Adrenal gland (tissue), 5 donors: ENCODE measurements around the gene TULP3.

Experiments
- CTCF ChIP-seq, 6 experiments: fragments of 450-650 bp in 4 of 6; fragments of 200-600 bp in 2 of 6; sonication (generic) in 1 of 6; IDR thresholded peaks; 1 replicate in 5 of 6; 2 replicates in 1 of 6; pipeline versions ENCODE4 v1.5.1 to v1.8.0; 2016 to 2021; ENCODE audit warnings: antibody characterized with exemption in 6 of 6, mild to moderate bottlenecking in 2 of 6, moderate library complexity in 1 of 6
- POLR2A ChIP-seq, 2 donors: fragments of 450-650 bp; IDR thresholded peaks; one replicate each; pipeline ENCODE4 v1.6.1; 2017; ENCODE audit warnings: antibody characterized with exemption in 2 of 2, mild to moderate bottlenecking in 2 of 2, moderate library complexity in 1 of 2
- donor health status: DM: no; HTN: no; CAD: no.

DNA sequence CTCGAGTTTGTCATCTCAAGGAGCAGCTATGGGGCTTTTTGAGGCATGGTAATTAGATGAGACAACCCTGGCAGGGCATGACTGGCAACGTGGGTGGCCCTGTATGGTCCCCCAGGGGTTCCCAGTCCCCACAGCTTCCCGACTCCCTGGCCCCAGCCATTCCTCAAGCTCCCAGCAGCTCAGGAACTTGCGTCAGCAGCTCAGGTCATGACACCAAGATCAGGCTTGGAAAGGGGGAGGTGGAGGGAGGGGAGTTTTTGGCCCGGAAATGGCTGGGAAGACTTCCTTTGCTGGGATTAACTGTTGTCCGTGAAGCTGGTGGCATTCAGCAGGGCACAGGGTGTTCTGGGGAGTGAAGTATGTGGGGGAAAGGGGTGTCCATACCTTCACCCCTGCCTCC is 45.4 kb upstream of the TULP3 start:
- TF ChIP-seq CTCF (IDR thresholded peaks at IDR 0.05) (no peak), POLR2A (IDR thresholded peaks at IDR 0.05) (no peak)
